GM19025 (cell line): Measurements from ENCODE around the gene SERAC1.
"Not testable (repeated sequence)": the region's sequence is repeated elsewhere in the genome, so short reads cannot be mapped to it uniquely, and the experiment has no call there.

Source experiments
- ATAC-seq: cut with Tn5 transposase; IDR thresholded peaks from one replicate; pipeline ENCODE4 v1.9.1; 2021; ENCODE audit warnings: mild to moderate bottlenecking, low read depth, moderate library complexity; ENCODE audit not compliant: unreplicated experiment

The SERAC1 gene

GRCh38 chr6:158175111-158175510, 7.0 kb upstream of the SERAC1 start:
- no peak for ATAC-seq

GRCh38 chr6:158174514-158174913, 6.5 kb upstream of the SERAC1 start:
- ATAC-seq = no peak

- ATAC-seq = no peak
Measured at GRCh38 chr6:158174024-158174423, 6.0 kb upstream of the SERAC1 start.

DNA sequence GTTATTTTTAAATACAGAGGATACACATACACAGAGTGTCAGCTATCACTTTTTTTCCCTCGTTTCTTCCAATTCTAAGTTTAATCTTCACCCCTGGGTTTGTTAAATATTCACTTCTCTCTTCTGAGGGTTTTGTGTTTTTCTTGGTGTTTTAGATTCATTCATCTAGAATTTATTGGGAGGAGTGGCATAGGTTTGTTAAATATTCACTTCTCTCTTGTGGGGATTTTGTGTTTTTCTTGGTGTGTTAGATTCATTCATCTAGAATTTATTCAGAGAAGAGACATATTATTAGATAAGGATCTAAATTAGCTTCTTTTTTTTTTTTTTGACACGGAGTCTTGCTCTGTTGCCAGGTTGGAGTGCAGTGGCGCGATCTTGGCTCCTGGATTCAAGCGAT, 3.9 kb upstream of the SERAC1 start:
- ATAC-seq = no peak

DNA sequence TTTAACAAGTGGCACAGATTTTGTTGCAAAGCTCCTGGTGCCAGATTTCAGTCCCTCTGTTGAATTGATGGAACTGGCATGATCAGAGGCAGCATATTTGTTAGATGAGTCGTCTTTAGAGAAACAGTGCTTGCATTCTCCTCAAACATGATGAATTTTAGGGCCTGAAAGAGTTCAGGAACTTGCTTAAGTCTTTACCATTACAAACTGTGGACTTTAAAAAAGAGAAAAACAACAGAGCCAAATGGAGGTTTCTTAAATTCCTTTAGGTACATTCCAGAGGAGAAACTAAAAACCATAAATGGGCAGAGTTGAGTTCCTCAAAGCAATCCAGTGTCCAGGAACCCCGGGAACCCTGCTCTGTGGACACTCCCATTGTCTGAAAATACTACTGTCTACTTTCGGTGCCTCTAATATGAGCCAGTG, 2.6 kb upstream of the SERAC1 start:
- ATAC-seq = no peak

DNA sequence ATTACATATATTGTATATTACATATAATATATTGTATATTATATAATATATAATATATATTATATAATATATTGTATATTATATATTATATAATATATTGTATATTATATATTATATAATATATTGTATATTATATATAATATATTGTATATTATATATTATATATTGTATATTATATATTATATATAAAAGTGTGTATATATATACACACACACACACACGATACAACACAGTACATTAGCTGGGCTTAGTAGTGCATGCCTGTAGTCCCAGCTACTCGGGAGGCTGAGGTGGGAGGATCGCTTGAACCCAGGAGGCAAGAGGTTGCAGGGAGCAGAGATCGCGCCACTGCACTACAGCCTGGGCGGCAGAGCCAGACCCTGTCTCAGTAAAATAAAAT, 1.6 kb upstream of the SERAC1 start:
- ATAC-seq = not testable (repeated sequence)

DNA sequence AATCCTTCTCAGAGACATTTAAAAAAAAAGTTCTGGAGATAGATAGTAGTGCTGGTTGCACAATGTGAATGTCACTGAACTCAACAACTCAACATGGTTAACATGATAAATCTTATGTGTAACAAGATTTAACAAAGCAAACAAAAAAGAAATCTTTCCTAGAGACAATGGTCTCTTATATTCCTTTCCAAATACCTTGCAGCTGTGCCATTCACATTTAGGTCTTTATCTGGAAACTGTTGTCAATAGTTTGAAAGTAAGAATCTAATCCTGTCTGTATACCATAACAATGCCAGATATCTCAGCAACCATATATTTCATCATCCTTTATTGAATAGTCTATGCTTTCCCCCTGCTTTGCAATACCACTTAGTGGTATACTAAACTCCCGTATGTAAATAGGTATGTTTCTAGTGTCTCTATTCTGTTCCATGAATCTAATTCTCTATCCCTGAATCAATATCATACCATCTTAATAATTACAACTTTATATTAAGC, 2.1 kb downstream of the SERAC1 start:
- ATAC-seq = no peak

GRCh38 chr6:158164579-158165170, 3.4 kb downstream of the SERAC1 start:
- ATAC-seq = no peak

DNA sequence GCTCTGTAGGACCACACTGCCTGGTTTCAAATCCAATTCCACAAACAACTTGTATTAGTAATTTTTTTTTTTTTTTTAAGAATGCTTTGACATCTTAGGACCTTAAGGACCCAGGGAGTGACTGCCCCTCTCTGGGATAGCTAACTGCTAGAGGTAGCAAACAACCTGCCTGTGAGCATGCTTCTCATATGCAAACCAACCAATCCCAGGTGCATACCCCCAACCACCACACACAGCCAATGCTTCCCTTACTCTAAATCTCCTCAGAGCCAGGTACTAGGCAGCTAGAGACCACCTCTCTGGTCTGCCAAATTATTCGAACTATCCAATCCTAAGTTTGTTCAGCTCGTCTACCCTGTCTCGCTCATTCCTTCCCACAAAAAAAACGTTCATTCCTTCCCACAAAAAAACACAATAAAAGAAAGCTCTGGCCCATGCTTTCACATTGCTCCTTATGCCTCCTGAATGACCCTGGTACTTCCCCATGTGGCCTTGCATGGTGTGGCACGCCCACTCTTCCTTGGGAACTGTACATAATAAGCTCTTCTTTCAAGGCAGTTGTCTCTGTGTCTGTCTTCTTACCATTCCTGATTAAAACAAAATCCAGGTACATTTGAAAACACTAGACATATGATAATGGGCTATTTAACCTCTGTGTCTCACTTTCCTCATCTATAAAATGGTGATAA, 6.4 kb downstream of the SERAC1 start:
- no peak for ATAC-seq

DNA sequence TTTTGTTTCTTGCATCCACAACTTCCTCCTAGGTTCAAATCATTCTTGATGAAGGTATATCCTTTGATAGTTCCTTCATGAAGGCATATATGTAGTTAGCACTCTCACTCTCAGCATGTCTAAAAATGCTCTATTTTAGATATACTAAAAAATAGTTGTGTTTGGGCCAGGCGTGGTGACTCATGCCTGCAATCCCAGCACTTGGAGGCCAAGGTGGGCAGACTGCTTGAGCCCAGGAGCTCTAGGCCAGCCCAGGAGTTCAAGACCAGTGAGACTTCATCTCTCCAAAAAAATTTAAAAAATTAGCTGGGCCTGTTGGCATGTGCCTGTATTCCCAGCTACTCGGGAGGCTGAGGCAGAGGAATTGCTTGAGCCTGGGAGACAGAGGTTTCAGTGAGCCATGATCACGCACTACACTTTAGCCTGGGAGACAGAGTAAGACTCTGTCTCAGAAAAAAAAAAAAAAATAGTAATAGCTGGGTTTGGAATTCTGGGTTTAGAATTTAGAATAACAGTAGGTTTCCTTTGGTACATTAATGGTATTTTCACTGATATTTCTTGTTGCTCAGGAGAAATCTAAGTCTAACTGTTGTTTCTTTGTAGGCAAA, 7.0 kb downstream of the SERAC1 start:
- ATAC-seq = no peak

- no peak for ATAC-seq
Measured at GRCh38 chr6:158158748-158159147, 9.3 kb downstream of the SERAC1 start.

DNA sequence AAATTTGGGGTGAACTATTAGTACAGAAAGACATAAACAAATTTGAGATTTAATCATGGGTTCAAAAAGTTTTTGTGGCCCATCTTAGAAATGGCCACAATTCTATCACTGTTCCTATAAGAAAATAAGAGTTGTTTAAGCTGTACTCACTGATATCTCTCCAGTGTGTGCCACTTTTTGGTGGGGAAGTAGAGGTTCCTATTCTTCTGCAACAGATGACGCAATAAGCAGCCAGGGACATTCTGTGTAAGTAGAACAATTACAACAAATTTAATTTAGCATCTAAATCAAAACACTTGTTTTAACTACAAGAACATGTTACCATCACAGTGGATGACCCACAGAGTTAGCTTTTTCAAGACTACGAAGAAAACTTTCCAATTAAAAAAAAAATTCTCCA, 9.9 kb downstream of the SERAC1 start:
- no peak for ATAC-seq

- no peak for ATAC-seq
Measured at GRCh38 chr6:158157064-158157764, 10.8 kb downstream of the SERAC1 start.

GRCh38 chr6:158154816-158155215, 13.2 kb downstream of the SERAC1 start:
- no peak for ATAC-seq

GRCh38 chr6:158153576-158153975, 14.5 kb downstream of the SERAC1 start:
- ATAC-seq = no peak

- no peak for ATAC-seq
Measured at GRCh38 chr6:158152659-158153058, 15.4 kb downstream of the SERAC1 start.

GRCh38 chr6:158152025-158152424, 16.0 kb downstream of the SERAC1 start:
- ATAC-seq = not testable (repeated sequence)

GRCh38 chr6:158150701-158151100, 17.4 kb downstream of the SERAC1 start:
- no peak for ATAC-seq

DNA sequence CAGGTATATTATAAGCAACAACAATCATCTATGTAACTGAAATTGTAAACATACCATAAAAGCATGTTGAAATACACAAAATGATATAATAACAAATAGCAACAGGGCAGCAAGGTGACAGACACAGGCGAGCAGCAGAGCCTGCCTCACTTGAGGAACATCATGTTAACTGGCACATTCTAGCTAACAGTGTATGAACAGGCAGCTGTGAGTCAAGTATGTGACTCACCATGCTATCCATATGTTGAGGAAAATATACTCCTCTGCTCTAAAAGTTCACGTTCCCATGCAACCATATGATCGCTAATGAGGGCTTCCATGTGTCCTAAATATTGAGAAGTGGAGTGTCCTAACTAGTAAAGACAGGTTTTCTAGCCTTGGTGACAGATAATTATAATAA, 18.4 kb downstream of the SERAC1 start:
- ATAC-seq = no peak

GRCh38 chr6:158143700-158144099, 24.4 kb downstream of the SERAC1 start:
- ATAC-seq = no peak

DNA sequence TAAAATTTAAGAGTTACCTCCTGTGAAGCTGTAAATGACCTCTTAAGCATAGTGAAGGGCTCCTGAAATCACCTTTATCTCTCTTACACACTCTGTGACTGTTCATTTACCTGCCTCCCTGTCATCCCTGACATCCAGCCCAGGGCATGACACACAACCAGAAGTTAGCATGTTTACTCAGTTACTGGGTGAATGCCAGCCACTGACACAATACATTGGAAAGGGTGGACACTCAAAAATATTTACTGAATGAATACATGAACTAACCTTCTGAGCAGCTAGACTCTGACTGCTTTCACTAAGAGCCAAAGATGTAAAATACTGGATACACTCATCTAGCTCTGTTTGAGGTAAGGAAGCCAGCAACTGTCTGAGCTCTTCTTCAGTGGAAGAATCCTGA, 25.3 kb downstream of the SERAC1 start:
- no peak for ATAC-seq
